ENCODE data around the gene MYLK.
"Not testable (repeated sequence)": the region's sequence is repeated elsewhere in the genome, so short reads cannot be mapped to it uniquely, and the experiment has no call there.

- TF ChIP-seq POLR2AphosphoS5 (IDR thresholded peaks at IDR 0.05; ENCODE audit: low read depth); SPI1 (IDR thresholded peaks at IDR 0.05; ENCODE audit: borderline replicate concordance, low read depth); GABPA (IDR thresholded peaks at IDR 0.05; ENCODE audit: low read depth): not testable (repeated sequence)
Measured at GRCh38 chr3:123702057-123702456, 182.1 kb downstream of the MYLK start.

Data from HL-60 (cell line).